ENCODE results near the gene FALEC.
"Not testable (repeated sequence)": the region's sequence is repeated elsewhere in the genome, so short reads cannot be mapped to it uniquely, and the experiment has no call there.

The FALEC gene

DNA sequence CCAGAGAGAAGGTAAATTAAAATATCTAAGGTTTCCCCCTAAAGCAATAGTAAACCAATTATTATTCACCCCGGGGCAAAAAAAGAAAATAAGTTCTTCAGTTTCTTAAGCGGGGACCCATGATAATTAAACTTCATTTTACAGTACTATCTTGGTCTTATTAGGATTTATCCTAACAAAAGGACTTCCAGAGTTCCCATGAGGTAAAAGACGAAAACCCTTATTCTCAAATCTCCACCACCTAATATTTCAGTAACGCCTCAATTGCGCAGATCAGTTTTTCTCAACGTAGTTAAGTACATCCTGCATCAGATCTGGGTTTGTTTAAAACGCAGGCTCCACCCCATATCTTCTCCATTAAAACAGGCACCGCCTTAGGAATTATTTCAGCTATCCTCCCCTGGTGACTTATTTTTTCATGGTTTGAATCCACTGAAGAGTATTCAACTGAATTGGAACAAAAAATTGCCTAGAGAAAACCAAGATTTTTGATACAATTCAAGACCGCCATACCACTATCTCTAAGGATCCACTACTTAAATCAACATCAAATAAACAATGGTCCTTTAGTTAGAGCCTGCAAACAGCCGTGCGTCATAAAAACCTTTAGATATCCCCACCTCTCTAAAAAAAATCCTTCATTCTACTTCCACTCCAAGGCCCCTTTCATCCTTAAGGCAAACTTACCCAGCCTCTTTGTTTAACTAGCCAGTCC lies 62.2 kb downstream of the FALEC start:
- peak overlapping the region; percentile 93 for H3K27ac ChIP-seq
- TF ChIP-seq ZFX (IDR thresholded peaks at IDR 0.05; ENCODE audit: borderline replicate concordance), result no peak
- TF ChIP-seq, protein P1, sequence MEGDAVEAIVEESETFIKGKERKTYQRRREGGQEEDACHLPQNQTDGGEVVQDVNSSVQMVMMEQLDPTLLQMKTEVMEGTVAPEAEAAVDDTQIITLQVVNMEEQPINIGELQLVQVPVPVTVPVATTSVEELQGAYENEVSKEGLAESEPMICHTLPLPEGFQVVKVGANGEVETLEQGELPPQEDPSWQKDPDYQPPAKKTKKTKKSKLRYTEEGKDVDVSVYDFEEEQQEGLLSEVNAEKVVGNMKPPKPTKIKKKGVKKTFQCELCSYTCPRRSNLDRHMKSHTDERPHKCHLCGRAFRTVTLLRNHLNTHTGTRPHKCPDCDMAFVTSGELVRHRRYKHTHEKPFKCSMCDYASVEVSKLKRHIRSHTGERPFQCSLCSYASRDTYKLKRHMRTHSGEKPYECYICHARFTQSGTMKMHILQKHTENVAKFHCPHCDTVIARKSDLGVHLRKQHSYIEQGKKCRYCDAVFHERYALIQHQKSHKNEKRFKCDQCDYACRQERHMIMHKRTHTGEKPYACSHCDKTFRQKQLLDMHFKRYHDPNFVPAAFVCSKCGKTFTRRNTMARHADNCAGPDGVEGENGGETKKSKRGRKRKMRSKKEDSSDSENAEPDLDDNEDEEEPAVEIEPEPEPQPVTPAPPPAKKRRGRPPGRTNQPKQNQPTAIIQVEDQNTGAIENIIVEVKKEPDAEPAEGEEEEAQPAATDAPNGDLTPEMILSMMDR (IDR thresholded peaks at IDR 0.05), result no peak

DNA sequence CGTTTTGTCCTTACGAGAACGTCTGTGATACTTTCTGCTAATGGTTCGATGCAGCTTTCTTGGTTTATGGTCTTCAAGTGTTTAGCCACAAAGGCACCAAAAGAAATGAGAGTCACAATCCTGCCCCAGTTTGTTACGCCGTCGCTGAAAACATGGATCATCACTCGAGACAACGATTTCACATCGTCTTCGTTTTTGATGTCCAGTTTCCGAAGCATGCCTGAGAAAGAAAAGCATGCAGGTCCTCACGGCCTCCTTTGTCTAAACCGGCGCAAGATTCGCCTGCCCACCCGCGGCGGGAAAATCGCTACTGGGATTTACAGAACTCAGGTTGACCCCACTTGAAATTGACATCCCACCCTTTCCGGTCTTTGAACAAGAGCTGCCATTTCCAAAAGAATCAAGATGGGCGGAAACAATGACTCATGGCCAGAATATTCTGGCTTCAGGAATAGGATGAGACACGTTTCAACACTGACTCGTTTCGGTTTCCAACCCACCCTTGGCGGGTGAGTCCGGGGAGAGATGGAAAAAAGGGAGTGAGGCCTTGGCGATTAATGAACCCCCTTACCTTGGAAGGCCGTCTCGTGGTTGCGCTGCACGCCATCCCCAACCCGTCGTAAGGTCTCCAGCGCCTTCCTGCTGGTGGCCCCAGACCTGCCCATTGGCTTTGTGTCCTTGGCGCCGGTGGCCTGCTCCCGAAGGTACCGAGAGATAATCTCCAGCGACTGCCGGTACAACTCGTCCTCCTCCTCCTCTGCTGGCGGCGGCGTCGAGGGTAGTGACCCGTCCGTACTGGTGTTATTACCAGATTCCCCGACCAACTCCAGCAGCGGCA lies 62.9 kb downstream of the FALEC start:
- TF ChIP-seq, protein P1 (IDR thresholded peaks at IDR 0.05), result no peak
- TF ChIP-seq ZFX (IDR thresholded peaks at IDR 0.05; ENCODE audit: borderline replicate concordance), result no peak
- peak overlapping the region; percentile 93 for H3K27ac ChIP-seq

DNA sequence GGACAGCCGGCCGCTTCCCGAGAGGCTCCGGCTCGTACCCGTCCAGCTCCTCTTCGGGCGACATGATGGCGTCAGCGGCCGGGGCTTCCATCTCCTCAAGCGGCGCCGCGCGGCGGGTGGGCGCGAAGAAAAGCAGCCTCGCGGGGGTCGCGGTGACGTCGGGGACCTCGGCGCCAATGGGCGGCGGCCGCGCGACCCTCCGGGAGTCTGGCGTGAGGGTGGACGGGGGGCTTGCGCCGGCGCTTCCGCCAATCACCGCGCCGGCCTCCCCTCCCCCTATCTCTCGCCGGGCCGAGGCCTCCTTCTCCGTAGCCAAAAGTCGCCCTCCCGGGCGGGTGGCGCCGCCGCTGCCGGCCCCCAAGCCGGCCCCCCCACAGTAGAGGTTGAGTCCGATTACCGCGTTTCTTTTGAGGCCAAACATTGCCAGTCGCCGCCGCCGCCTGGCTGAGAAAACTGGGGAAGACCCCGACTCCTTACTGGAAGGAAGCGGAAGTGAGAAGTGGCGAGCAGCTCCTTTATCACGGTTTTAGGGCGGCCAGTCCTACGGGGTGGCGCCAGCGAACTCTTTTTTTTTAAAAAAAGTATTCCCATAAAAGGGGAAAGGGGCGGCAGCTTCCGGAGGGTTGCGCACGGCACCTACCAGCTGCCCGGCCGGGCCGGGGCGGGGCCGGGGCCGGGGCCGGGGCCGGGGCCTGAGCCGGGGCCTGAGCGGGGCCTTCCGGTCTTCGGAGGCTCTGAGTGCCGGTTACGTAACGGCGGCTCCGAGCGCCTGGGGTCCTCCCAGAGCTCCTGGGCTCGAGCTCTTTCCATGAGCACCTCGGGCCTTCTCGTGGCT lies 63.8 kb downstream of the FALEC start, which contains the start of gene MCL1:
TSS of gene MCL1 (minus strand) at position 501 of the 835 bp plus-strand sequence. CDS start at position 421, 80 bp downstream.
- TF ChIP-seq ZFX (IDR thresholded peaks at IDR 0.05; ENCODE audit: borderline replicate concordance), result no peak; the same call in 1 of the 2 replicates
- TF ChIP-seq, protein P1 (IDR thresholded peaks at IDR 0.05), result peak; percentile 15; the same call in 1 of the 2 replicates
- peak within 1 kb of the TSS; percentile 93 for H3K27ac ChIP-seq

DNA sequence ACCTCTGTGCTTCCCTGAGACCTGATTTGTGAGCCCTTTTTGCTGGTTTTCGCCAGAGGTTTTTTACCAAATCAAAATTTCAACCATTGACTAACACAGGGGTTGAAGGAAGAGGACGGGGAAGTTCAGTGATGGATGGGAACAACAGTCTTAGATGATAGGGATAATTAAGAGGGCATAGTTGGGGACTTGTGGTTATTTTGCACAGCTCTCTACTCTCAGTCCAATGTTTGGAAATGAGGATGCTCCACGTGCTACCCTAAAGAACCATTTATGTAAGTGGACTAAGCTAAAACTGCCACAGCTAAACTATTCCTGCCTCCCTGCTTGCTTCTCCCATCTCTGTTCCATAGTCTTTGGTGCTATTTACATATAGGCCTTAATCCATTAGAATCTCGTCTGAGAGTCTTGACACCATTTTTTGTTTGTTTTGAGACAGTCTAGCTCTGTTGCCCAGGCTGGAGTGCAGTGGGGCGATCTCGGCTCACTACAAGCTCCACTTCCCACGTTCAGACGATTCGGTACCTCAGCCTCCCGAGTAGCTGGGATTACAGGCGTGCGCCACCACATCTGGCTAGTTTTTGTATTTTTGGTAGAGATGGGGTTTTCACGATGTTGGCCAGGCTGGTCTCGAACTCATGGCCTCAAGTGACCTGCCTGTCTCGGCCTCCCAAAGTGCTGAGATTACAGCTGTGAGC lies 64.5 kb downstream of the FALEC start:
- TF ChIP-seq, protein P1 (IDR thresholded peaks at IDR 0.05), result no peak
- TF ChIP-seq ZFX (IDR thresholded peaks at IDR 0.05; ENCODE audit: borderline replicate concordance), result no peak
- peak overlapping the region; percentile 93 for H3K27ac ChIP-seq

DNA sequence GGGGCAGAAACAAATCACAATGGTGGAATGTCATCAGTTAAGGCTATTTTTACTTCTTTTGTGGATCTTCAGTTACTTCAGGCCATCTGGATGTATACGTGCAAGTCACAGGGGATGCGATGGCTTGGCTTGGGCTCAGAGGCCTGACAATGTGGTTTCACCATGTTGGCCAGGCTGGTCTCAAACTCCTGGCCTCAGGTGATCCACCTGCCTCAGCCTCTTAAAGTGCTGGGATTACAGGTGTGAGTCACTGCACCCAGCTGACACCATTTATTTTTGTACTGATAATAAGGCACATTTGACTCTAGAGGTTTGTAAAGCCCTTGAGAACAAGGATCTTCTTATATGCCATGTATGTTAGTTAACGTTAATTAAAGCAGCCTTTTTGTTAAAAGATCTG lies 65.4 kb downstream of the FALEC start:
- H3K27ac ChIP-seq, result not testable (repeated sequence)

DNA sequence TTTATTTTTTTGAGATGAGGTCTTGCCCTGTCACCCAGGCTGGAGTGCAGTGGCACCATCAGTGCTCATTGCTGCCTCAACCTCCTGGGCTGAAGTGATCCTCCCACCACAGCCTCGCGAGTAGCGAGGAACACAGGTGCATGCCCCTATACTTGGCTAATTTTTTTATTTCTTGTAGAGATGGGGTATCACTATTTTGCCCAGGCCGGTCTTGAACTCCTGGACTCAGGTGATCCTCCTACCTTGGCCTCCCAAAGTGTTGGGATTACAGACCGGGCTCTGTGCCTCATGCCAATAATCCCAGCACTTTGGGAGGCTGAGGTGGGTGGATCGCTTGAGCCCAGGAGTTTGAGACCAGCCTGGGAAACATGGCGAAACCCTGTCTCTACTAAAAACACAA lies 65.9 kb downstream of the FALEC start:
- H3K27ac ChIP-seq, result not testable (repeated sequence)

DNA sequence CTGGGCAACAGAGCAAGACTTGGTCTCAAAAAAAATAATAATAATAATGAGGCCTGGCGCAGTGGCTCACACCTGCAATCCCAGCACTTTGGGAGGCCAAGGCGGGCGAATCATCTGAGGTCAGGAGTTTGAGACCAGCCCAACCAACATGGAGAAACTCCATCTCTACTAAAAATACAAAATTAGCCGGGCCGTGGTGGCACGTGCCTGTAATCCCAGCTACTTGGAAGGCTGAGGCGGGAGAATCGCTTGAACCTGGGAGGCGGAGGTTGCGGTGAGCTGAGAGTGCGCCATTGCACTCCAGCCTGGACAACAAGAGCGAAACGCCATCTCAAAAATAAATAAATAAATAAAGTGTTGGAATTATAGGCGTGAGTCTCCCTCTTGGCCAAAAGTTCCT lies 66.4 kb downstream of the FALEC start:
- H3K27ac ChIP-seq, result not testable (repeated sequence)

DNA sequence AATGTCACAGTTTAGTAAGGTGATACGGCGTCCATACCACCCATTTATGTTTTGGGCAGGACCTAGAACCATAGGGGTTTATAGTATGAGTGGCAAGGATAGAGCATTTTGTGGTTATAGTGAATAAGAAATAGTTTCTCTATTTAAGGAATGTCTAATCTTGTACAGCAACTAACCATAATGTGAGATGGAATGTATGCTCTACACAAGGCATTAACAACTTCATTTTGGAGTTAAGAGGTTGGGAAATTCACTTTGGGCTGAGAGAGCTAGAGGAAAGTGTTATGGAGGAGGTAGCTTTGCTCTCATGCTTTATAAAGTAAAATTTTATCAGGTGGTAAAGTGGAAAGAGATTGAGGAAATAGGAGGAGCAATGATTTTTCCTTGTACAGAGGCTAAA lies 66.8 kb downstream of the FALEC start:
- H3K27ac ChIP-seq, result no peak overlapping the region
- TF ChIP-seq ZFX (IDR thresholded peaks at IDR 0.05; ENCODE audit: borderline replicate concordance), result no peak

Data from 22Rv1 (cell line).